ENCODE measurements around the gene GRIN3A.

Gene GRIN3A

DNA sequence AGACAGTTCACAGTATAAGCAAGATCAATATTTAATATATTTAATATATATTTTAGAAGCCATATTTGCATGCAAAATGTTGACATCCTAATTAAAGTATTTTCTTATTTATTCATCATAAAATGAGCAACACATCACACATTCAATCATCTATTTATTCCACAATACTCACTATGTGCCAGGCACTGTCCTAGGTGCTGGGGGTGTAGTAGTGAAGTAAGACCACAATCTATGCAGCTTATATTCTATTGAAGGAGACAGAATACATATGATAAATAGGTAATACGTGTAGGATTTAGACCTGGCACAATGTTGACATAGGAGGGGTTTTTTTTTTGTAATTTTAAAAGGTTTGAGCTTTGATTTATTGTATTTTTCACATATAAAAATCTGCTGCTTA lies 63.1 kb downstream of the GRIN3A start:
- no peak for TF ChIP-seq CTCF (IDR thresholded peaks at IDR 0.05)
- DNase-seq = no peak
- Mint-ChIP-seq H3K9me3 (no peaks in the 10 kb centered on the region), H3K4me3 (no peak overlapping the region), H3K36me3 (ENCODE audit: low read depth) (no peaks in the 10 kb centered on the region), H3K4me1 (no peaks in the 10 kb centered on the region), H3K27ac (no peak overlapping the region), H3K27me3 (ENCODE audit: low read depth, poor library complexity) (peaks cover 15% of the 10 kb centered on the region)

DNA sequence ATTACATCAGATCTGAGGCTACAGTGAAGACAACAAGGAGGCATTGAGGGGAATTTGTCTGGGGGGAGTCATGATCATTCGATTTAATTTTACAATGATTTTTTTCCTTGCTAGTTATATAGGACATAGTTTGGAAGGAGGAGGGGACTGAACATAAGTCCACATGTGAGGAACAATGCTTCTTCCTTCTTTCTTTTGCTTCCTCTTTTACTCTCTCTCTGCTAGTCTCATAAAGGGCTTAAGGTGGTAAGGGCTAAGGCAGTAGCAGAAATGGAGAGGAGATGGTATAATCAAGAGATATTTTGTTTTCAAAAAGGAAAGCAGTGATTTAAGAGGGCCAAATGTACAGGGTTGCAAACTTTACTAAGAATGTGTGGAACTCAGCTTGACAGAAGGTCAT lies 64.3 kb downstream of the GRIN3A start:
- Mint-ChIP-seq H3K4me3 (no peak overlapping the region), H3K36me3 (ENCODE audit: low read depth) (no peaks in the 10 kb centered on the region), H3K27ac (no peak overlapping the region), H3K9me3 (no peaks in the 10 kb centered on the region), H3K4me1 (no peaks in the 10 kb centered on the region), H3K27me3 (ENCODE audit: low read depth, poor library complexity) (peaks cover 15% of the 10 kb centered on the region)
- DNase-seq = no peak
- no peak for TF ChIP-seq CTCF (IDR thresholded peaks at IDR 0.05)

DNA sequence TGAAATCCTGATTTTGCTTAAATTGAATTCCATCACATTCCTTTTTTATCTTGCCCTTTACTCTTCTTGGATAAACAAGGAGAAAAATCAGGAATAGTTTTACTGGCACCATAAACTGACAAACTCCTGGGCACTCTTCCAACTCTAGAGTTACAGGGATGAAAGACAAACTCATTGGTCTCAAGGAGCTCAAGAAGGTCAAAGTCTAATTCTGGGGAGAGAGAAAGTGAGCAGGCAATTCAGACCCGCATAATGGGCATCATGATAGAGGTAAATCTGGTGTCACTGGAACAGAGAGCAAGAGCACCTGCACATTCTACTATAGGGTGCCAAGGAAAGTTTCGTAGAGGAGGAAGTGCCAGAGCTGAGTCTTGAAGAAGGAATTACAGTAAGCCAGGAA lies 64.8 kb downstream of the GRIN3A start:
- no peak for DNase-seq
- H3K4me1 Mint-ChIP-seq = no peaks in the 10 kb centered on the region
- no peak overlapping the region for H3K27ac Mint-ChIP-seq
- H3K9me3 Mint-ChIP-seq = no peaks in the 10 kb centered on the region
- peaks cover 15% of the 10 kb centered on the region for H3K27me3 Mint-ChIP-seq (ENCODE audit: low read depth, poor library complexity)
- H3K36me3 Mint-ChIP-seq (ENCODE audit: low read depth) = no peaks in the 10 kb centered on the region
- no peak overlapping the region for H3K4me3 Mint-ChIP-seq
- no peak for TF ChIP-seq CTCF (IDR thresholded peaks at IDR 0.05)

- no peaks in the 10 kb centered on the region for H3K4me1 Mint-ChIP-seq
- no peak overlapping the region for H3K27ac Mint-ChIP-seq
- H3K4me3 Mint-ChIP-seq = no peak overlapping the region
- peaks cover 19% of the 10 kb centered on the region for H3K27me3 Mint-ChIP-seq (ENCODE audit: low read depth, poor library complexity)
- DNase-seq = no peak
- no peaks in the 10 kb centered on the region for H3K9me3 Mint-ChIP-seq
- no peak for TF ChIP-seq CTCF (IDR thresholded peaks at IDR 0.05)
- no peaks in the 10 kb centered on the region for H3K36me3 Mint-ChIP-seq (ENCODE audit: low read depth)
These were observed 66.9 kb downstream of the GRIN3A start for GRCh38 chr9:101671567-101671966.

DNA sequence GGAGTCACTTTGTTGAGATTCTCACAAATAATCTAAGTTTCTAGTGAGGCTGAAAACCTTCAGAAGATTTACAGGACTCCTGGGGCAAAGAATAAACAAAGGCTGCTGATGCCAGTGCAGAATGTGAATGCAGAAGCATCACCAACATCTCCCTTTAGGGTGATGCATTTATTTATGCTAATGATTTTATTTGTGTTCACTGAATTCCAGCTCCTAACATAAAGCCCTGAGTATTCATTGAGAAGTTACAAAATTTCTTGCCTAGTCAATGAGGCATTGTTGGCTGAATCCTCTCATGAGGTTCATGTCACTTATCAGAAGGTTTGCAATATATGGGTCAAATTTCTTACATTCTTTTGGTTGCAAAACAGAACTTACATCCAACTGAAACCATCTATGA lies 70.0 kb downstream of the GRIN3A start:
- Mint-ChIP-seq H3K27ac (no peak overlapping the region), H3K4me3 (no peak overlapping the region), H3K36me3 (ENCODE audit: low read depth) (no peaks in the 10 kb centered on the region), H3K27me3 (ENCODE audit: low read depth, poor library complexity) (peaks cover 4% of the 10 kb centered on the region), H3K4me1 (no peaks in the 10 kb centered on the region), H3K9me3 (no peaks in the 10 kb centered on the region)
- no peak for TF ChIP-seq CTCF (IDR thresholded peaks at IDR 0.05)
- no peak for DNase-seq

- no peak overlapping the region for H3K4me3 Mint-ChIP-seq
- H3K4me1 Mint-ChIP-seq = no peaks in the 10 kb centered on the region
- no peak overlapping the region for H3K27ac Mint-ChIP-seq
- no peak for DNase-seq
- H3K9me3 Mint-ChIP-seq = no peaks in the 10 kb centered on the region
- H3K36me3 Mint-ChIP-seq (ENCODE audit: low read depth) = no peaks in the 10 kb centered on the region
- H3K27me3 Mint-ChIP-seq (ENCODE audit: low read depth, poor library complexity) = peaks cover 9% of the 10 kb centered on the region
- TF ChIP-seq CTCF (IDR thresholded peaks at IDR 0.05) = no peak
These were observed 74.0 kb downstream of the GRIN3A start for GRCh38 chr9:101664453-101664852.
